Medulla oblongata (tissue), 1 donor: Measurements from ENCODE around the gene PHKB.
"Not testable (repeated sequence)": the region's sequence is repeated elsewhere in the genome, so short reads cannot be mapped to it uniquely, and the experiment has no call there.

ENCODE experiments used
- DNase-seq: peaks from one replicate; pipeline ENCODE4 v3.0.0-alpha.2; 2015; ENCODE audit errors: extremely low spot score

Gene PHKB

GRCh38 chr16:47460711-47461597, at the start of gene PHKB, which contains the start of gene ITFG1:
PHKB (plus strand) TSS chr16:47461331; CDS start chr16:47461351, 20 bp downstream.
ITFG1 (minus strand) TSS chr16:47461063; CDS start chr16:47461045, 18 bp downstream.
- DNase-seq, result peak; percentile 82

GRCh38 chr16:47413041-47413440, 48.1 kb upstream of the PHKB start:
- DNase-seq, result no peak

GRCh38 chr16:47416869-47417268, 44.3 kb upstream of the PHKB start:
- DNase-seq, result no peak

- no peak for DNase-seq
Measured at GRCh38 chr16:47424846-47425245, 36.3 kb upstream of the PHKB start.

GRCh38 chr16:47426806-47427205, 34.3 kb upstream of the PHKB start:
- no peak for DNase-seq

GRCh38 chr16:47431960-47432359, 29.2 kb upstream of the PHKB start:
- no peak for DNase-seq

- DNase-seq, result not testable (repeated sequence)
Measured at GRCh38 chr16:47434274-47434673, 26.9 kb upstream of the PHKB start.

GRCh38 chr16:47440066-47440465, 21.1 kb upstream of the PHKB start:
- DNase-seq, result not testable (repeated sequence)

GRCh38 chr16:47442884-47443283, 18.2 kb upstream of the PHKB start:
- not testable (repeated sequence) for DNase-seq

GRCh38 chr16:47446431-47446830, 14.7 kb upstream of the PHKB start:
- DNase-seq, result no peak

GRCh38 chr16:47448830-47449575, 12.1 kb upstream of the PHKB start:
- no peak for DNase-seq

- no peak for DNase-seq
Measured at GRCh38 chr16:47449788-47450187, 11.3 kb upstream of the PHKB start.

GRCh38 chr16:47458331-47458730, 2.8 kb upstream of the PHKB start:
- no peak for DNase-seq

- no peak for DNase-seq
Measured at GRCh38 chr16:47459603-47460002, 1.5 kb upstream of the PHKB start.

GRCh38 chr16:47460359-47460710, 796 bp upstream of the PHKB start:
- DNase-seq, result no peak

- DNase-seq, result peak; percentile 48
Measured at GRCh38 chr16:47461598-47462266, 601 bp downstream of the PHKB start.

GRCh38 chr16:47463771-47464624, 2.9 kb downstream of the PHKB start:
- peak; percentile 50 for DNase-seq

GRCh38 chr16:47465919-47466630, 4.9 kb downstream of the PHKB start:
- DNase-seq, result no peak

GRCh38 chr16:47467501-47467900, 6.4 kb downstream of the PHKB start:
- DNase-seq, result no peak

- not testable (repeated sequence) for DNase-seq
Measured at GRCh38 chr16:47468070-47468689, 7.0 kb downstream of the PHKB start.
